Activated CD4-positive, alpha-beta T cell treated with anti-CD3 and anti-CD28 coated beads, Interleukin-2, Interleukin-4, amounts not matched to agents 100 ng/mL and 50 ng/mL, durations not matched to agents 16 hours and 8 hours (primary cell): ENCODE data around the gene SCFD1.
"Not testable (repeated sequence)": the region's sequence is repeated elsewhere in the genome, so short reads cannot be mapped to it uniquely, and the experiment has no call there.

Experiments used
- DNase-seq: peaks from one replicate; pipeline ENCODE4 v3.0.0-alpha.2; 2020; ENCODE audit warnings: low spot score

The SCFD1 gene

GRCh38 chr14:30610787-30611343 is 11.3 kb upstream of the SCFD1 start:
- no peak for DNase-seq

DNA sequence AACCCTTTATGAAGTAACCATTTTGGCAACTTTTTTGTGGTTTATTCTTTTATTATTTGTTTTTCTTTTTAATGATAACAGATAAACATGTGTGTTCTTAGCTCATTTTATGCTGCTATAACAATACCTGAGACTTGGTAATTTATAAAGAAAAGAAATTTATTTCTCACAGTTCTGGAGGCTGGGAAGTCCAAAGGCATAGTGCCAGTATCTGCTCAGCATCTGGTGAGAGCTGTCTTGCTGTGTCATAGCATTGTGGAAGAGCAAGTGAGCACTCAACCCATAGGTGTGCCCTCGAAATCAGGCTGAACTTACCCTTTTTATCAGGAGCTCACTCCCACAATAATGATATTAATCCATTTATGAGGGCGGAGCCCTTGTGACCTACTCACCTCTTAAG is 8.0 kb upstream of the SCFD1 start:
- no peak for DNase-seq

GRCh38 chr14:30620178-30620577 is 1.9 kb upstream of the SCFD1 start:
- peak; percentile 65 for DNase-seq

- DNase-seq, result peak; percentile 15
These were observed 672 bp upstream of the SCFD1 start for GRCh38 chr14:30621354-30621939.

DNA sequence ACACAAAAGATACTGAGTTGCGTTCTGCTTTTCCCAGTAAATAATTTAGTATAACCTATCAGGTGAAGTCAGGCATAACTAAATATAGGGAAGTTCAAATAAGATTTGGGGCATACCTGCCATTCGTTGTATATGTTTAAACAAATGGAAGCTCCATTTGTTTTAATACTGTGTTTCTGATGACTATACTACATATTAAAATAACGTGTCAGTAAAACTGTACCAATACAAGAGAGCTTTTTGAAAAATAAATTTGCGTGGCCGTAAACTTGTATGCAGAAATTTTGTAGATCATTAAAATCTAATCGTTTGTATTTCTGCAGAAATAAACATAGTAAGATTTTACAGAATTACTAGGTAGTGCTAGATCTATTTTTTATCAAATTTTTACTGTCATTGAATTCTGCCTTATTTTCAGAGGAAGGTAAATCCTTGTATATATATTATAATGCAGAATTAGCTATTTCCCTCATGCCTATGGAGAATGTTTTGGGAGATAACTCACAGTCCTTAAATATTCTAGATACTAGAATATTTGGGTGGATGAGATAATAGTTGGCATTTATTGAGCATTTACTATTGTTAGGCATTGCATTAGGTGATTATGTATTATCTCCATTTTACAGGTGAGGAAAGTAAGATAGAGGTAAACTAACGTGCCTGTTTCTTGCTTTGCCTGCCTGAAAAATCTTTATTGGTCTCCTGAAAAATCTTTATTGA is 1.5 kb downstream of the SCFD1 start:
- no peak for DNase-seq

DNA sequence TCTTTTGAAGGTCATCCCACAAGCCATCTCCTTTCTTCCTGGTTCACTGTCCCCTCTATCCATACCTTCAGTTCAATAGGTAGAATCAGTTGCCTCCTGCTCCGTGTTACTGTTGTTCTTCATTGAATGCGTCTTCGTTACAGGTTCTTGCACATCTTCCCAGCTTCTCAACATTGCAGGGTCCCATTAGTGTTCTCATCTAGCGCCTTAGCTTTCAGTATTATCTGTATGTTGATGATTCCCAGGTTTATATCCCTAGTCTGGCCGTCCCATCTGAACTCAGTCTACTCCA is 2.0 kb downstream of the SCFD1 start:
- DNase-seq, result no peak

DNA sequence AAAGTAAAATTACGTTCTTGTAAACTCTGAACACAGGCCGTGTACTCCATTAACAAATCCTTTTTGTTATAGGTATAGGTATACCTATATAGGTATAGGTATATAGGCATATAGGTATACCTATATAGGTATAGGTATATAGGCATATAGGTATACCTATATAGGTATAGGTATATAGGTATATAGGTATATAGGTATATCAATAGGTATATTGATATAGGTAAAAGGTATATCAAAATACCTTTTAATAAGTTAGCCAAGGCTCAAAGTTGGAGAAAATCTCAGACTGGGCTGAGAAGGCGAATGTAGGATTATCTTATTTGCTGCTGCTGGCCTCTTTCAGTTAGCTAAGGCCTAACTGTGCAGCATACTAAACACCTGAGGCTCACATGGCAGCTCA is 3.4 kb downstream of the SCFD1 start:
- no peak for DNase-seq

DNA sequence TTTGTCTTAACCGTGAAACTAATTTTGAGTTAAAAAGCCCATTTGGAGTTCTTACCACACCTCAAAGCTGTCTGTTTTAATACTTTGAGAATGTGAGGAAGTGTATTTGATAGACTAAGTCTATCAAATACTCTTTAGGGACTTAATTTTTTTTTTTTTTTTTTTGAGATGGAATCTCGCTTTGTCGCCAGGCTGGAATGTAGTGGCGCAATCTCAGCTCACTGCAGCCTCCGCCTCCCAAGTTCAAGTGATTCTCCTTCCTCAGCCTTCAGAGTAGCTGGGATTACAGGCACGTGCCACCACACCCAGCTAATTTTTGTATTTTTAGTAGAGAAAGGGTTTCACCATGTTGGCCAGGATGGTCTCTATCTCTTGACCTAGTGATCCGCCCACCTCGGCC is 7.3 kb downstream of the SCFD1 start:
- not testable (repeated sequence) for DNase-seq

DNA sequence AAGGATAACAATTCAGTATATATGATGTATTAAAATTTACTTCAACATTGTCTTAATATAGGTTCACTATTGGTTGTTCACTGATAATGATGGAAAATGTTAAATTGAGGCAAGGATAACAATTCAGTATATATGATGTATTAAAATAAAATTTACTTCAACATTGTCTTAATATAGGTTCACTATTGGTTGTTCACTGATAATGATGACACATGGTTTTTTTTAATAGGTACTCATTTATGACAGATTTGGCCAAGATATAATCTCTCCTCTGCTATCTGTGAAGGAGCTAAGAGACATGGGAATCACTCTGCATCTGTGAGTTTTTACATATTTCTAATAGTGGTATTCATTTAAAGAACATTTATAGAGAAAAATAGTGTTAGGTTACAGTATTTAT is 8.1 kb downstream of the SCFD1 start:
- no peak for DNase-seq

DNA sequence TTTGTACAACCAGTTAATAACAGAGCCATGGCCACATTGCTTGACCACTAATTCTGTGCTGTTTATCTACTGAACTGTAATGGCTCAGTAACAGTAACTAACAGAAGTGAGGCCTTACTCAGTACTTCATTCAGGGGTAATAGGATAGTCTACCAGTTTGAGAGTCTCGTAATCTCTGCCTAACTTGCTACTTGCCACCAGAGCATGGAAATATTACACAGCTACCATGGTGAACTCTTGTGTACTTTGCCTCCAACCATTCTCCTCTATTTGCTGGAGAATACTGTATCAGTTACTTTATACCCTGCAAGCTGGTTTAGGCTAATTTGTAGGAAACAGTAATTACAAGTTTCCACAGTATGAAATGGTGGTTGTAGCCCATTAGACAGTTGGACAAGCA is 10.6 kb downstream of the SCFD1 start:
- DNase-seq, result no peak

GRCh38 chr14:30638926-30639325 is 16.8 kb downstream of the SCFD1 start:
- no peak for DNase-seq

- DNase-seq, result no peak
These were observed 19.1 kb downstream of the SCFD1 start for GRCh38 chr14:30641207-30641606.

DNA sequence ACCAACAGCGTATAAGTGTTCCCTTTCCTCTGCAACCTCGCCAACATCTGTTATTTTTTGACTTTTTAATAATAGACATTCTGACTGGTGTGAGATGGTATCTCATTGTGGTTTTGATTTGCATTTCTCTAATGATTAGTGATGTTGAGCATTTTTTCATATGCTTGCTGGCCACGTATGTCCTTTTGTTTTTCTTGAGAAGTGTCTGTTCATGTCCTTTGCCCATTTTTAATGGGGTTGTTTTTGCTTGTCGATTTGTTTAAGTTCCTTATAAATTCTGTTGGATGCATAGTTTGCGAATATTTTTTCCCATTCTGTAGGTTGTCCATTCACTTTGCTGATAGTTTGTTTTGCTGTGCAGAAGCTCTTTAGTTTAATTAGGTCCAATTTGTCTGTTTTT is 22.3 kb downstream of the SCFD1 start:
- not testable (repeated sequence) for DNase-seq

GRCh38 chr14:30645600-30645999 is 23.5 kb downstream of the SCFD1 start:
- no peak for DNase-seq

DNA sequence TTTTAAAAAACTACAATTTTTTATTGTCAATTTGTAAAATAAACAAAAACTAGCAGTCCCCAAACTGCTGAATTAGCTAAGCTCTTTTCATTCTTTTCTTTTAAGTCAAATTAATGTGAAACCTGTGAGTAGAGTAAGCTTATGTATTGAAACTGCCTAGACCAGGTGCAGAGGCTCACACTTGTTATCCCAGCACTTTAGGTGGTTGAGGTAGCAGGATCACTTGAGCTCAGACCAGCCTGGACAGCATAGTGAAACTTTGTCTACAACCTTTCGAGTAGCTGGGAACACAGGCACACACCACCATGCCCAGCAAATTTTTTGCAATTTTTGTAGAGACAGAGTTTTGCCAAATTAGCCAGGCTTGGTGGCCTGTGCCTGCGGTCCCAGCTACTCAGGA is 26.4 kb downstream of the SCFD1 start:
- DNase-seq, result no peak

DNA sequence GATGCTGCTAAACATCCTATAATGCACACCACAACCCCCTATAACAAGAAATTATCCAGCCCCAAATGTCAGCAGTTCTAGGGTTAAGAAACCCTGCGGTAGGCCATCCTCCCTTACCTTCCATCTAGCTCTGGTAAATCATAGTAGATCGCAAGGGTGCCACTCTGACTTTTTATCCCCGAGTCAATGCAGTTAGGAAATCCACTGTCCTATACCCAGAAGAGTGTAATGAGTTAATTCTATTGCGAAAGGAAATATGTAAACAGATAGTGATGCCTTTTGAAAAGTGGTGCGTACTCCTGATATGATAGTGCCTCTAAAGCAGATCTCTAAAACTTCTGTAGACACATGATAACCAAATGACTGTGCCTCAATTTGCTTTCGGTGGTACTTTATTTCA is 29.8 kb downstream of the SCFD1 start:
- DNase-seq, result no peak

- no peak for DNase-seq
These were observed 33.0 kb downstream of the SCFD1 start for GRCh38 chr14:30655124-30655523.

- no peak for DNase-seq
These were observed 33.5 kb downstream of the SCFD1 start for GRCh38 chr14:30655658-30656057.

DNA sequence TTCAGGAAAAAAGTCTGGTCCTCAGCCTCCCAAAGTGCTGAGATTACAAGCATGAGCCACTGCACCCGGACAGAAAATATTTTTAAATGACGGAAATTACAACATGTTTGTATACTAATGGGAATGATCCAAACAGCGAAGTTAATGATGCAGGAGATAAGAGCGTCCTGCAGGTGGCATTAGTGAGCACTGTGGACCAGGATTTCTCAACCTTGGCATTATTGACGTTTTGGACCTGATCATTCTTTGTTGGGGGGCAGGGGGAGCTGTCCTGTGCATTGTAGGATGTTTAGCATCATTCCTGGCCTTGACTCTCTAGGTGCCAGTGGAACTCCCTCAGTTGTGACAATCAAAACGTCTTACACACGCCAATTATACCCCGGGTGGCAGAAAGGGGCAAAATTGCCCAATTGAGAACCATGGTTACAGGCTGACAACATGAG is 34.1 kb downstream of the SCFD1 start:
- DNase-seq, result peak; percentile 17

DNA sequence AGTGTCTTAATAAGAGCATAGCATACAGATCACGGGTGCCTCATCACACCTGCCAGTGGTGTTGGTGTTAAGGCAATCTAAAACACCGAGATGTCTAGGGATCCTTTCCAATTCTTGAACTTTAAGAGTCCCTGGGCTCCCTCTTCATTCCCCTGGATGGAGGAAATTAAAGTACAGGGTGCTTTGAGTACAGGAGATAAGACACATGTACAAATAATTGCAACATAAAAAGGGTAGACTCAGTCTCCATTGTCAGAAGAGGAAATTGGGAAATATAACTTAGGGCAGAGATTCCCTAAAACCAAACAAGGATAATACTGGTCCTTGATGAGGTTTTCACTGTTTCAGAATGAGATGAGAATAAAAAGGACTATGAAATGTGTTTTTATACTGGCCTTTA is 34.9 kb downstream of the SCFD1 start:
- DNase-seq, result no peak

DNA sequence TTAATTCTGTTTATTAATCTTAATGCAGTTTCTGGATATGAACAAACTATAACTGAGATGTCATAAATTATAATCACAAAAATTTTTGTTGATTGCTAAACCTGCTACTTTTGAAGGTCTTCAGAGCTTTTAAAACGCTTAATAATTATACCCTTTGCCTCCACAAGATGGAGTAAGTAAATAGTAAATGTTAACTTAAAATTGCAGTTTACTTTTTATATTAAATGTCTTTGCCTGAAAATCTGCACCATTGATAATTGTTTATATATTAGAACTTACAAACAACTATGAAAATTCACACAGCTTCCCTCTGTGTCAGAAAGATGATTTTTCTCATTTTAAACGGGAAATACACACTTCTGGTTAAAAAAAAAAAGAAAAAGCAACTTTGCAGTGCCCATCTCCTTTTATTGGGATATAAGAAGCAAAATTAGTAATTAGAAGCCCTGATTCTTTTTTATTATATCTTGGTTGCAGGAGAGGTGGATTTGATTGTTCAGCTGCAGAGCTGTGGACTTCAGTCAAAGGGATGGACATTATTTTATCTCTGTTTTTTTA is 35.6 kb downstream of the SCFD1 start:
- no peak for DNase-seq

DNA sequence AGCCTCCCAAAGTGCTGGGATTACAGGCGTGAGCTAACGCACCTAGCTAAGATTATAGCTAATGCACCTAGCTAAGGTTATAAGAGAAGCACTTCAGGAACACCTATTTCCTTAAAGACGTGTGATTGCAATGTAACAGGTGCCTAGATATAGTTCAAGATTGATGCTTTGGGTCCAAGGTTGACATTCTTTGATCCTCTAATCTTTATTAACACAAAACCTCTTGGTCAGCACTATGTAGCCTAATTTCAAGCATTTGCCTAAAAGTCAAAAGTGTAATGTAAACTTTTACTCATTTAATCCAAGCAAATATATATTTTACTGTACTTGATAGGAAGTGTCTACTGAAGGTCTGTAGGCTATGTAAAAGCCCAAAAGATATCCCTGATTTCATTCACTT is 36.5 kb downstream of the SCFD1 start:
- DNase-seq, result no peak

DNA sequence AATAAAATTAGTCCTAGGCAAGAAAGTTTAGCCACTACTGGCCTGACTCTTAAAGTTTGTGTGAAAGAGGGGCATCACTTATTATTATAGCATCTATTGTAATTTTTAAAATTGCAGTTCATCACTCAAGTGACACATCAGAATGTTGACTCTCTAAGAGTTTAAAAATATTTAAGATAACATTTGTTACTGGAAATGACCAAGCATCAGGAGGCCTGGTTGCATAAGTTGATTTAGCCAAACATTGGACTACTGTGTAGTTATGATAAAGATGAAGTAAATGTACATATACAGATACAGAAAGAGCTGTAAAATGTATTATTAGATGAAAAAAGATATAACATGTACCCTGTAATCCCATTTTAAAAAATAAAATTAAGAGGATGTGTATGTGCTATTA is 47.5 kb downstream of the SCFD1 start:
- no peak for DNase-seq

GRCh38 chr14:30673071-30673470 is 51.0 kb downstream of the SCFD1 start:
- DNase-seq, result no peak
